ENCODE data around the gene THAP7. TPM values are rescaled to one million over a fixed set of nuclear protein-coding genes. Genes with fewer than 3 reads are reported as not detected.

THAP7 gene
- total and polyA plus RNA-seq, 9 of the 15 experiments (the other 6 are each of a cell fraction or from before 2014, with no cell fraction given), result 7.9 to 263 (median 84.1) TPM

DNA sequence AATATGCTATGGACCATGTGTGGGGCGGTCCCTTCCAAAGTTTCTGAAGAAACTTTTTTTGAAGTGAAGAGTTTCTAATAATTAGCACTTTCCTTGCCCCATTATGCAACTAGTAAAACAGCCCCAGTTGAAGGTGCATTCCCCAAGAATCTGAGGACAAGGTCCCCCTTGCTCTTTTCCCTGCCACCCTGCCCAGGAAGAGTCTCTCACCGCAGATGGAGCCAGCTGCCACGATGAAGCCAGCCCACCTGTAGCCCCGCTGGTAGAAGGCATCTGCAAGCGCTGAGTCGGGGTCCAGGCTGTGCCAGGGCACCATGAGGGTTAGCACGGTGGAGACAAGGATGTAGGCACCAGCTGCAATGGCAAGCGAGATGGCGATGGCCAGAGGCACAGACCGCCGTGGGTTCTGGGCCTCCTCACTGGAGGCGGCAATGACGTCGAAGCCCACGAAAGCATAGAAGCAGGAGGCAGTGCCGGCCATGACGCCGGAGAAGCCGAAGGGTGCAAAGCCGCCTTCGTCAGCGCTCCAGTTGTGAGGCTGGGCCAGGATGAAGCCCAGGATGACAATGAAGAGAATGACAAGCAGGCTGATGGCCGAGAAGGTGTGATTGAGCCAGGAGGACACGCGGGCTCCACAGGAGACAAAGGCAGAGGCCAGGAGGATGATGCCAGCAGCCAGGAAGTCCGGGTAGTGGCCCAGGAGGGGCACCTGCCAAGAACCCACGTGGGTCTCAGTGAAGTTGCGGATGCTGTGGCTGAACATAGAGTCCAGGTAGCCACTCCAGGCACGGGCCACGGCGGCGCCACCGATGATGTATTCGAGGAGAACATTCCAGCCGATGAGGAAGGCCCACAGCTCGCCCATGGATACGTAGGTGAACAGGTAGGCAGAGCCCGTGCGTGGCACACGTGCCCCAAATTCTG lies 29.0 kb upstream of the THAP7 start (continued):
- TF ChIP-seq, protein P1, sequence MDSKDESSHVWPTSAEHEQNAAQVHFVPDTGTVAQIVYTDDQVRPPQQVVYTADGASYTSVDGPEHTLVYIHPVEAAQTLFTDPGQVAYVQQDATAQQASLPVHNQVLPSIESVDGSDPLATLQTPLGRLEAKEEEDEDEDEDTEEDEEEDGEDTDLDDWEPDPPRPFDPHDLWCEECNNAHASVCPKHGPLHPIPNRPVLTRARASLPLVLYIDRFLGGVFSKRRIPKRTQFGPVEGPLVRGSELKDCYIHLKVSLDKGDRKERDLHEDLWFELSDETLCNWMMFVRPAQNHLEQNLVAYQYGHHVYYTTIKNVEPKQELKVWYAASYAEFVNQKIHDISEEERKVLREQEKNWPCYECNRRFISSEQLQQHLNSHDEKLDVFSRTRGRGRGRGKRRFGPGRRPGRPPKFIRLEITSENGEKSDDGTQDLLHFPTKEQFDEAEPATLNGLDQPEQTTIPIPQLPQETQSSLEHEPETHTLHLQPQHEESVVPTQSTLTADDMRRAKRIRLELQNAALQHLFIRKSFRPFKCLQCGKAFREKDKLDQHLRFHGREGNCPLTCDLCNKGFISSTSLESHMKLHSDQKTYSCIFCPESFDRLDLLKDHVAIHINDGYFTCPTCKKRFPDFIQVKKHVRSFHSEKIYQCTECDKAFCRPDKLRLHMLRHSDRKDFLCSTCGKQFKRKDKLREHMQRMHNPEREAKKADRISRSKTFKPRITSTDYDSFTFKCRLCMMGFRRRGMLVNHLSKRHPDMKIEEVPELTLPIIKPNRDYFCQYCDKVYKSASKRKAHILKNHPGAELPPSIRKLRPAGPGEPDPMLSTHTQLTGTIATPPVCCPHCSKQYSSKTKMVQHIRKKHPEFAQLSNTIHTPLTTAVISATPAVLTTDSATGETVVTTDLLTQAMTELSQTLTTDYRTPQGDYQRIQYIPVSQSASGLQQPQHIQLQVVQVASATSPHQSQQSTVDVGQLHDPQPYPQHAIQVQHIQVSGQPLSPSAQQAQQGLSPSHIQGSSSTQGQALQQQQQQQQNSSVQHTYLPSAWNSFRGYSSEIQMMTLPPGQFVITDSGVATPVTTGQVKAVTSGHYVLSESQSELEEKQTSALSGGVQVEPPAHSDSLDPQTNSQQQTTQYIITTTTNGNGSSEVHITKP (IDR thresholded peaks at IDR 0.05; ENCODE audit: partially characterized antibody), result no peak
- TF ChIP-seq NR2C2 (CRISPR knock-in tag; IDR thresholded peaks at IDR 0.05) (no peak), NR2C2 (tag; IDR thresholded peaks at IDR 0.05) (no peak), ZNF764 (CRISPR knock-in tag; IDR thresholded peaks at IDR 0.05; ENCODE audit: low read depth) (peak; percentile 10; the same call in 1 of the 2 replicates), ZBTB17 (CRISPR knock-in tag; IDR thresholded peaks at IDR 0.05) (no peak), TAF9B (IDR thresholded peaks at IDR 0.05; ENCODE audit: partially characterized antibody) (no peak), MEF2D (tag; conservative IDR thresholded peaks at IDR 0.05; ENCODE audit: low read depth) (0 out of 2 replicates have a peak, but pooled peaks have one; percentile 36), RBM14 (IDR thresholded peaks at IDR 0.05; ENCODE audit: borderline replicate concordance, insufficient read depth, low read depth, low read length) (0 out of 2 replicates have a peak, but pooled peaks have one; percentile 89), SMARCA5 (IDR thresholded peaks at IDR 0.05) (no peak), ERF (CRISPR knock-in tag; IDR thresholded peaks at IDR 0.05) (0 out of 2 replicates have a peak, but pooled peaks have one; percentile 64), ZNF644 (tag; IDR thresholded peaks at IDR 0.05; ENCODE audit: low read depth) (no peak), MAFG (tag; conservative IDR thresholded peaks at IDR 0.05) (no peak), ZNF583 (CRISPR knock-in tag; IDR thresholded peaks at IDR 0.05) (peak; percentile 60; the same call in 1 of the 2 replicates)
- TF ChIP-seq, protein P2, sequence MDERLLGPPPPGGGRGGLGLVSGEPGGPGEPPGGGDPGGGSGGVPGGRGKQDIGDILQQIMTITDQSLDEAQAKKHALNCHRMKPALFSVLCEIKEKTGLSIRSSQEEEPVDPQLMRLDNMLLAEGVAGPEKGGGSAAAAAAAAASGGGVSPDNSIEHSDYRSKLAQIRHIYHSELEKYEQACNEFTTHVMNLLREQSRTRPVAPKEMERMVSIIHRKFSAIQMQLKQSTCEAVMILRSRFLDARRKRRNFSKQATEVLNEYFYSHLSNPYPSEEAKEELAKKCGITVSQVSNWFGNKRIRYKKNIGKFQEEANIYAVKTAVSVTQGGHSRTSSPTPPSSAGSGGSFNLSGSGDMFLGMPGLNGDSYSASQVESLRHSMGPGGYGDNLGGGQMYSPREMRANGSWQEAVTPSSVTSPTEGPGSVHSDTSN (CRISPR knock-in tag; IDR thresholded peaks at IDR 0.05; ENCODE audit: low read depth), result no peak
- TF ChIP-seq, protein P2 (tag; conservative IDR thresholded peaks at IDR 0.05; ENCODE audit: low read depth), result no peak
